ENCODE measurements around the gene TRAK1.

The TRAK1 gene

GRCh38 chr3:42122261-42123011 lies 31.3 kb downstream of the TRAK1 start:
- Histone ChIP-seq H3F3A (ENCODE audit: low read depth) (no peaks in the 10 kb centered on the region), H3K79me2 (ENCODE audit: insufficient read depth, low read length) (peaks cover 30% of the 10 kb centered on the region; the same call in 1 of the 2 replicates), H3K36me3 (ENCODE audit: insufficient read depth, low read length) (peaks cover 28% of the 10 kb centered on the region; the same call in 1 of the 2 replicates), H3K9ac (ENCODE audit: low read depth, low read length, poor library complexity, severe bottlenecking) (no peak overlapping the region), H2AFZ (ENCODE audit: low read length) (no peak overlapping the region), H3K9me3 (ENCODE audit: insufficient read depth, low read depth, low read length) (no peaks in the 10 kb centered on the region), H3K4me3 (ENCODE audit: low read length, poor library complexity, severe bottlenecking) (no peak overlapping the region), H3K4me2 (ENCODE audit: low read depth, low read length, poor library complexity, severe bottlenecking) (no peak overlapping the region), H3K9me2 (replicated peaks; ENCODE audit: low read depth, low read length) (no peaks in the 10 kb centered on the region), H3K27me3 (ENCODE audit: insufficient read depth, low read length, poor library complexity, severe bottlenecking) (no peaks in the 10 kb centered on the region), H4K20me1 (ENCODE audit: insufficient read depth, low read length, poor library complexity, severe bottlenecking) (peaks cover 25% of the 10 kb centered on the region), H3K4me1 (ENCODE audit: insufficient read depth, low read length, poor library complexity, severe bottlenecking) (peaks cover 4% of the 10 kb centered on the region)
- TF ChIP-seq CTCF (conservative IDR thresholded peaks at IDR 0.05; ENCODE audit: low read length) (no peak), EZH2phosphoT487 (IDR thresholded peaks at IDR 0.05; ENCODE audit: borderline replicate concordance) (no peak)

DNA sequence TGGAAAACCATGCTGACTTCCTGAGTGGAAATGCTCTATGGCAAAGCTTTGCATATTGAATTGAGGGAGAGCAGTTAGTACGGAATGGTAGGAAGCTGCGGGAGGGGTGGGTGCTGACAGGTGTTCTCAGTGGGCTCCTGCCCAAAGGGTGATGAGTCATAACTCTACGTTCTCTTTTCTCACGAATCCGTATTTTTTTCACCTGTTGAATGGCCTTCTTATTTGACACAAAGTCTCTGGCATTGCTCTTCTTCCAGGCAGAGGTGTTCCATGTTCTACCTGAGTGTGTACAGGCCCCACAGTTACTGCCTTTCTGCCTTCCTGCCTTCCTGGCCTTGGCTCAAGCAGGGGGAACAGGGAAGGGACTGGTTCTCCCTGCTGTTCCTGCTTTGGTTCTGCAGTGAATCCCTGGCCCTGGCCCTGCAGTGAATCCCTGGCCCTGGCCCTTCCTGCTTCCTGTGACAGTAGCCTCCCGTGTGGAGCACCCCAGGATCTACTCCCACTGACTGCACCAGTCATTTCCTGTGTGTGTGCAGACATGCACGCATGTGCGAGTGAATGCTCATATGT lies 31.9 kb downstream of the TRAK1 start:
- TF ChIP-seq EZH2phosphoT487 (IDR thresholded peaks at IDR 0.05; ENCODE audit: borderline replicate concordance) (no peak), CTCF (conservative IDR thresholded peaks at IDR 0.05; ENCODE audit: low read length) (no peak)
- Histone ChIP-seq H3K36me3 (ENCODE audit: insufficient read depth, low read length) (peaks cover 34% of the 10 kb centered on the region; the same call in 1 of the 2 replicates), H3K4me2 (ENCODE audit: low read depth, low read length, poor library complexity, severe bottlenecking) (no peak overlapping the region), H3K4me1 (ENCODE audit: insufficient read depth, low read length, poor library complexity, severe bottlenecking) (peaks cover 4% of the 10 kb centered on the region), H4K20me1 (ENCODE audit: insufficient read depth, low read length, poor library complexity, severe bottlenecking) (peaks cover 23% of the 10 kb centered on the region), H3K79me2 (ENCODE audit: insufficient read depth, low read length) (peaks cover 28% of the 10 kb centered on the region; the same call in 1 of the 2 replicates), H3F3A (ENCODE audit: low read depth) (no peaks in the 10 kb centered on the region), H3K4me3 (ENCODE audit: low read length, poor library complexity, severe bottlenecking) (no peak overlapping the region), H3K27me3 (ENCODE audit: insufficient read depth, low read length, poor library complexity, severe bottlenecking) (no peaks in the 10 kb centered on the region), H2AFZ (ENCODE audit: low read length) (no peak overlapping the region), H3K9me3 (ENCODE audit: insufficient read depth, low read depth, low read length) (no peaks in the 10 kb centered on the region), H3K9ac (ENCODE audit: low read depth, low read length, poor library complexity, severe bottlenecking) (no peak overlapping the region), H3K9me2 (replicated peaks; ENCODE audit: low read depth, low read length) (no peaks in the 10 kb centered on the region)

DNA sequence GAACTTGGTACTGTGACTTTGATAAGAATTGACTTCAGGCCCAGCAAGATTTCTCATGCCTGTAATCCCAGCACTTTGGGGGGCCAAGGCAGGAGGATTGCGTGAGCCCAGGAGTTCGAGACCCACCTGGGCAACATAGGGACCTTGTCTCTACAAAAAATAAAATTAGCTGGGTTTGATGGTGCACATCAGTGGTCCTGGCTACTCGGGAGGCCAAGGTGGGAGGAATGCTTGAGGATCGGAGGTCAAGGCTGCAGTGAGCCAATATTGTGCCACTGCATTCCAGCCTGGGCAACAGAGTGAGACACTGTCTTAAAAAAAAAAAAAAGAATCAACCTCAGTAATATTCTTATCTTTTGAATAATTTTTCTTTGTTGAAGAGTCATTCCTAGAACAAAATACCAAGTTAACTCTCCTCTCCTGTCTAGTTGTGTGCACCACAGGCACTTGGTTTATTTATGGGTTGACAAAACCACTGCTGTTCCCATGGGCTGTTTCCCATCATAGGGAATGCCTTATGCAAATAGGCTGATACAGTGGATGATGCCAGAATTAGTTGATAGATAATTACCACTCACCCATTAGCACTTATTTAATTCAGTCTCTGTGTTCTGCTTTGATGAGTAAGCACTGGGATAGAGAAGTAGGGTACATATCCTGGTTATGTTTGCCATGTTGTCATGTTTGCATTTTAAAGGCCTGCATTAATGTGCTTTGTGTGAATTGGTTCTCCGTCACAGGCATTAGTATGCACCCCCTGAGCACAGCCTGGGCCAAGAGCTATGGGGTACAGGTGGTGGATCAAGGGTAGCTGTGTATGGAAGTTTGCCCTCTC lies 32.9 kb downstream of the TRAK1 start:
- H3K79me2 ChIP-seq (ENCODE audit: insufficient read depth, low read length): peaks cover 25% of the 10 kb centered on the region; the same call in 1 of the 2 replicates
- H4K20me1 ChIP-seq (ENCODE audit: insufficient read depth, low read length, poor library complexity, severe bottlenecking): peaks cover 17% of the 10 kb centered on the region

More for the DNA sequence above, 32.9 kb downstream of the TRAK1 start:
- Histone ChIP-seq H2AFZ (ENCODE audit: low read length) (no peak overlapping the region), H3F3A (ENCODE audit: low read depth) (no peaks in the 10 kb centered on the region), H3K4me3 (ENCODE audit: low read length, poor library complexity, severe bottlenecking) (no peak overlapping the region), H3K36me3 (ENCODE audit: insufficient read depth, low read length) (peaks cover 39% of the 10 kb centered on the region; the same call in 1 of the 2 replicates), H3K9ac (ENCODE audit: low read depth, low read length, poor library complexity, severe bottlenecking) (no peak overlapping the region), H3K4me1 (ENCODE audit: insufficient read depth, low read length, poor library complexity, severe bottlenecking) (peaks cover 4% of the 10 kb centered on the region), H3K27me3 (ENCODE audit: insufficient read depth, low read length, poor library complexity, severe bottlenecking) (no peaks in the 10 kb centered on the region), H3K9me2 (replicated peaks; ENCODE audit: low read depth, low read length) (no peaks in the 10 kb centered on the region), H3K9me3 (ENCODE audit: insufficient read depth, low read depth, low read length) (no peaks in the 10 kb centered on the region), H3K4me2 (ENCODE audit: low read depth, low read length, poor library complexity, severe bottlenecking) (no peak overlapping the region)
- TF ChIP-seq CTCF (conservative IDR thresholded peaks at IDR 0.05; ENCODE audit: low read length) (no peak), EZH2phosphoT487 (IDR thresholded peaks at IDR 0.05; ENCODE audit: borderline replicate concordance) (no peak)
